HL-60 (cell line): ENCODE results near the gene ACP3.

Source experiments
- DNase-seq, 2 experiments: peaks; one replicate each; pipeline ENCODE4 v3.0.0-alpha.2; 2010 to 2020; ENCODE audit warnings: low read depth in 1 of 2, low spot score in 1 of 2
- H3K27ac ChIP-seq: fragments of 250-450 bp; sonication (Bioruptor Pico); replicated peaks from 2 replicates; pipeline ENCODE4 v1.5.1; 2020; ENCODE audit warnings: mild to moderate bottlenecking, moderate library complexity
- H3K27me3 ChIP-seq: fragments of 250-450 bp; sonication (Bioruptor Pico); 2 replicates; pipeline ENCODE4 v1.5.1; 2021; ENCODE audit warnings: mild to moderate bottlenecking, moderate library complexity; ENCODE audit not compliant: insufficient read depth, poor library complexity, severe bottlenecking
- H3K4me3 ChIP-seq: replicated peaks from 2 replicates; pipeline ENCODE4 v1.5.1; 2011; ENCODE audit warnings: mild to moderate bottlenecking, control low read depth, low read length; ENCODE audit not compliant: insufficient read depth
- CTCF ChIP-seq: IDR thresholded peaks from one replicate; pipeline ENCODE4 v1.5.1; 2011; ENCODE audit warnings: low read length, control low read depth, inconsistent platforms; ENCODE audit not compliant: insufficient read depth
- GABPA ChIP-seq: IDR thresholded peaks from 2 replicates; pipeline ENCODE4 v1.6.1; 2012; ENCODE audit warnings: low read depth
- POLR2AphosphoS5 ChIP-seq: IDR thresholded peaks from 2 replicates; pipeline ENCODE4 v1.6.1; 2012; ENCODE audit warnings: low read depth
- REST ChIP-seq: IDR thresholded peaks from 2 replicates; pipeline ENCODE4 v1.6.1; 2012; ENCODE audit warnings: low read depth; ENCODE audit not compliant: insufficient replicate concordance
- SPI1 ChIP-seq: IDR thresholded peaks from 2 replicates; pipeline ENCODE4 v1.6.1; 2012; ENCODE audit warnings: low read depth, mild to moderate bottlenecking, borderline replicate concordance

ACP3 gene

GRCh38 chr3:132347811-132348210 is 30.6 kb downstream of the ACP3 start:
- TF ChIP-seq SPI1, result no peak
- TF ChIP-seq POLR2AphosphoS5, result no peak
- no peak for TF ChIP-seq CTCF
- TF ChIP-seq GABPA, result no peak
- TF ChIP-seq REST, result no peak
- Histone ChIP-seq H3K27me3 (no peaks in the 10 kb centered on the region), H3K27ac (no peak overlapping the region), H3K4me3 (no peak overlapping the region)
- DNase-seq, result no peak

GRCh38 chr3:132348531-132348930 is 31.3 kb downstream of the ACP3 start:
- no peak overlapping the region for H3K4me3 ChIP-seq
- no peak for DNase-seq
- H3K27me3 ChIP-seq, result no peaks in the 10 kb centered on the region
- TF ChIP-seq GABPA, result no peak
- no peak for TF ChIP-seq SPI1
- no peak for TF ChIP-seq CTCF
- TF ChIP-seq REST, result no peak
- no peak for TF ChIP-seq POLR2AphosphoS5
- H3K27ac ChIP-seq, result no peak overlapping the region

- H3K4me3 ChIP-seq, result no peak overlapping the region
- H3K27me3 ChIP-seq, result no peaks in the 10 kb centered on the region
- no peak overlapping the region for H3K27ac ChIP-seq
- no peak for DNase-seq
- TF ChIP-seq REST (no peak), GABPA (no peak), POLR2AphosphoS5 (no peak), CTCF (no peak), SPI1 (no peak)
Observed at GRCh38 chr3:132350814-132351213, 33.6 kb downstream of the ACP3 start.
